HS-27A (cell line): ENCODE data around the gene CIT.
"Not testable (repeated sequence)": the region's sequence is repeated elsewhere in the genome, so short reads cannot be mapped to it uniquely, and the experiment has no call there.

Source experiments
- DNase-seq: peaks from one replicate; pipeline ENCODE4 v3.0.0-alpha.2; 2012; ENCODE audit warnings: low read depth, missing footprints

CIT gene

GRCh38 chr12:119678459-119678858 is 198.7 kb downstream of the CIT start:
- no peak for DNase-seq

GRCh38 chr12:119676573-119676972 is 200.5 kb downstream of the CIT start:
- DNase-seq, result no peak

GRCh38 chr12:119676022-119676421 is 201.1 kb downstream of the CIT start:
- DNase-seq, result no peak

- DNase-seq, result no peak
These were observed 202.6 kb downstream of the CIT start for GRCh38 chr12:119674560-119674959.

GRCh38 chr12:119673634-119674033 is 203.5 kb downstream of the CIT start:
- DNase-seq, result no peak

GRCh38 chr12:119672194-119672593 is 204.9 kb downstream of the CIT start:
- no peak for DNase-seq

- DNase-seq, result no peak
These were observed 206.1 kb downstream of the CIT start for GRCh38 chr12:119671070-119671469.

- DNase-seq, result no peak
These were observed 207.2 kb downstream of the CIT start for GRCh38 chr12:119669744-119670472.

- no peak for DNase-seq
These were observed 208.7 kb downstream of the CIT start for GRCh38 chr12:119668324-119668841.

- DNase-seq, result peak; percentile 86
These were observed 209.4 kb downstream of the CIT start, which contains the start of gene PRKAB1 for GRCh38 chr12:119667577-119668323. Gene PRKAB1, plus strand, starts transcription at chr12:119668133. Its CDS starts 112 bp downstream, at chr12:119668245.

GRCh38 chr12:119666900-119667576 is 210.1 kb downstream of the CIT start:
- no peak for DNase-seq

- no peak for DNase-seq
These were observed 210.8 kb downstream of the CIT start for GRCh38 chr12:119666226-119666795.

GRCh38 chr12:119665164-119665929 is 211.8 kb downstream of the CIT start:
- no peak for DNase-seq

GRCh38 chr12:119664642-119665041 is 212.5 kb downstream of the CIT start:
- DNase-seq, result no peak

GRCh38 chr12:119661882-119662281 is 215.2 kb downstream of the CIT start:
- no peak for DNase-seq

GRCh38 chr12:119660076-119660475 is 217.0 kb downstream of the CIT start:
- no peak for DNase-seq

- DNase-seq, result no peak
These were observed 217.7 kb downstream of the CIT start for GRCh38 chr12:119659289-119659897.

GRCh38 chr12:119658166-119658565 is 219.0 kb downstream of the CIT start:
- DNase-seq, result not testable (repeated sequence)

GRCh38 chr12:119657001-119657400 is 220.1 kb downstream of the CIT start:
- not testable (repeated sequence) for DNase-seq

GRCh38 chr12:119652665-119653064 is 224.5 kb downstream of the CIT start:
- no peak for DNase-seq
